ENCODE results near the gene SCUBE2.

DNA sequence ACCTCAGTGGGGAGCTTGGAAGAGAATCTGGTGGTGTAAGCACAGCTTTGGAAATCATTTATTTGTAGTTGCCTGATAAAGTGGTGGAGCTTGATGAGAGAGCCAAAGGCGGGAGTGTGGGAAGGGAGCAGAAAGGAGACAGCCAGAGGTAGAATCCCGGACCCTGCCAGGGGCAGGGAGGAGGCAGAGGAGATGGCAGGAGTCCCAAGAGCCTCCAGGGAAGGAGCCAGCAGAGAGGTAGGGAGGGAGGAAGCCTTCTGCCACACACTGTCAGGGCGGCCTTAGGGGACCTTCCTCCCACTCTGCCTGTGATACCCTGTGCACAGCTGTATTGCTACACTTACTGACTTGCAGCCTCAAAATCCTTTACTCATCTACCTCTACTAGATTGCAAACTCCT, 15.4 kb downstream of the SCUBE2 start:
- no peak for TF ChIP-seq POLR2A (IDR thresholded peaks at IDR 0.05; ENCODE audit: low read depth, low read length)
- TF ChIP-seq, protein P1, sequence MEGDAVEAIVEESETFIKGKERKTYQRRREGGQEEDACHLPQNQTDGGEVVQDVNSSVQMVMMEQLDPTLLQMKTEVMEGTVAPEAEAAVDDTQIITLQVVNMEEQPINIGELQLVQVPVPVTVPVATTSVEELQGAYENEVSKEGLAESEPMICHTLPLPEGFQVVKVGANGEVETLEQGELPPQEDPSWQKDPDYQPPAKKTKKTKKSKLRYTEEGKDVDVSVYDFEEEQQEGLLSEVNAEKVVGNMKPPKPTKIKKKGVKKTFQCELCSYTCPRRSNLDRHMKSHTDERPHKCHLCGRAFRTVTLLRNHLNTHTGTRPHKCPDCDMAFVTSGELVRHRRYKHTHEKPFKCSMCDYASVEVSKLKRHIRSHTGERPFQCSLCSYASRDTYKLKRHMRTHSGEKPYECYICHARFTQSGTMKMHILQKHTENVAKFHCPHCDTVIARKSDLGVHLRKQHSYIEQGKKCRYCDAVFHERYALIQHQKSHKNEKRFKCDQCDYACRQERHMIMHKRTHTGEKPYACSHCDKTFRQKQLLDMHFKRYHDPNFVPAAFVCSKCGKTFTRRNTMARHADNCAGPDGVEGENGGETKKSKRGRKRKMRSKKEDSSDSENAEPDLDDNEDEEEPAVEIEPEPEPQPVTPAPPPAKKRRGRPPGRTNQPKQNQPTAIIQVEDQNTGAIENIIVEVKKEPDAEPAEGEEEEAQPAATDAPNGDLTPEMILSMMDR (IDR thresholded peaks at IDR 0.05; ENCODE audit: extremely low read depth in 1 of 2, insufficient read depth in 1 of 2, low read depth in 1 of 2, low read length in 2 of 2) = no peak
- TF ChIP-seq, protein P2, sequence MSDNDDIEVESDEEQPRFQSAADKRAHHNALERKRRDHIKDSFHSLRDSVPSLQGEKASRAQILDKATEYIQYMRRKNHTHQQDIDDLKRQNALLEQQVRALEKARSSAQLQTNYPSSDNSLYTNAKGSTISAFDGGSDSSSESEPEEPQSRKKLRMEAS (IDR thresholded peaks at IDR 0.05; ENCODE audit: insufficient read depth, insufficient read length) = no peak
- no peak for TF ChIP-seq GATA2 (IDR thresholded peaks at IDR 0.05; ENCODE audit: insufficient read depth, insufficient read length, low read depth, low read length)
- no peak for TF ChIP-seq EZH2 (IDR thresholded peaks at IDR 0.05; ENCODE audit: borderline replicate concordance, low read depth, low read length, severe bottlenecking)
- TF ChIP-seq POLR2AphosphoS5 (IDR thresholded peaks at IDR 0.05; ENCODE audit: insufficient read depth, low read depth, low read length) = no peak
- no peak for TF ChIP-seq MYC (IDR thresholded peaks at IDR 0.05; ENCODE audit: low read depth, low read length)
- TF ChIP-seq JUN (IDR thresholded peaks at IDR 0.05; ENCODE audit: borderline replicate concordance, insufficient read depth, insufficient read length, low read depth) = no peak
- TF ChIP-seq FOS (IDR thresholded peaks at IDR 0.05; ENCODE audit: borderline replicate concordance, insufficient read depth, low read length) = no peak
